PC-3 (cell line): Measurements from ENCODE around the gene ZNF407. TPM values are rescaled to one million over a fixed set of nuclear protein-coding genes. Genes with fewer than 3 reads are reported as not detected.

Source experiments
- ATAC-seq: fragments of 200-7000 bp; cut with Tn5 transposase; 2 replicates; pipeline ENCODE4 v1.9.1; 2020; ENCODE audit warnings: mild to moderate bottlenecking, moderate library complexity
- BruUV-seq: library from RNA; stranded (reverse); fragments of 400-500 nt; replicated peaks from 2 replicates; lab custom pipeline; 2021; lab: Mats Ljungman, UMichigan
- CTCF ChIA-PET: fragments of 300-600 bp; sonication (Branson Sonifier 250); formaldehyde crosslinking; loops from one replicate; lab custom pipeline; 2022; ENCODE audit warnings: antibody characterized with exemption; lab: Charles Lee
- POLR2A ChIA-PET: fragments of 300-600 bp; sonication (Branson Sonifier 250); formaldehyde crosslinking; loops from one replicate; lab custom pipeline; 2022; ENCODE audit warnings: antibody characterized with exemption; ENCODE audit not compliant: unreplicated experiment; lab: Charles Lee
- DNase-seq: peaks from one replicate; pipeline ENCODE4 v3.0.0-alpha.2; 2015
- H2AFZ ChIP-seq: fragments of 300-600 bp; sonication (generic); 2 replicates; pipeline ENCODE4 v1.6.0; 2016; ENCODE audit warnings: antibody characterized with exemption, low read length
- H3F3A ChIP-seq: fragments of 300-600 bp; sonication (generic); one replicate; pipeline ENCODE4 v1.6.0; 2017; ENCODE audit warnings: antibody characterized with exemption, low read length, control low read depth, mild to moderate bottlenecking; ENCODE audit not compliant: unreplicated experiment
- H3K27ac ChIP-seq: fragments of 300-600 bp; sonication (generic); 2 replicates; pipeline ENCODE4 v1.5.1; 2016; ENCODE audit warnings: mild to moderate bottlenecking, low read length
- H3K27me3 ChIP-seq: fragments of 300-600 bp; sonication (generic); 2 replicates; pipeline ENCODE4 v1.6.1; 2016; ENCODE audit warnings: low read length, mixed read lengths
- H3K36me3 ChIP-seq: fragments of 300-600 bp; sonication (generic); 2 replicates; pipeline ENCODE4 v1.6.1; 2016; ENCODE audit warnings: low read depth, mixed run types, low read length, mixed read lengths
- H3K4me1 ChIP-seq: fragments of 300-600 bp; sonication (generic); 2 replicates; pipeline ENCODE4 v1.5.1; 2016; ENCODE audit warnings: low read length; ENCODE audit not compliant: insufficient read depth
- H3K4me2 ChIP-seq: fragments of 300-600 bp; sonication (generic); 2 replicates; pipeline ENCODE4 v1.6.0; 2016; ENCODE audit warnings: low read length
- H3K4me3 ChIP-seq: fragments of 300-600 bp; sonication (generic); 2 replicates; pipeline ENCODE4 v1.5.1; 2016; ENCODE audit warnings: mild to moderate bottlenecking, low read length, mixed read lengths
- H3K79me2 ChIP-seq: fragments of 300-600 bp; sonication (generic); 2 replicates; pipeline ENCODE4 v1.6.1; 2017; ENCODE audit warnings: low read length, mixed read lengths
- H3K9ac ChIP-seq: fragments of 300-600 bp; sonication (generic); 2 replicates; pipeline ENCODE4 v1.6.0; 2016; ENCODE audit warnings: mild to moderate bottlenecking, low read length
- H3K9me2 ChIP-seq: fragments of 300-600 bp; sonication (generic); replicated peaks from 2 replicates; pipeline ENCODE4 v1.6.1; 2016; ENCODE audit warnings: mixed run types, low read length, mixed read lengths
- H3K9me3 ChIP-seq: fragments of 300-600 bp; sonication (generic); 2 replicates; pipeline ENCODE4 v1.6.1; 2016; ENCODE audit warnings: low read length, mixed read lengths
- H4K20me1 ChIP-seq: fragments of 300-600 bp; sonication (generic); 2 replicates; pipeline ENCODE4 v1.6.1; 2016; ENCODE audit warnings: low read length, mixed read lengths
- EZH2 ChIP-seq: fragments of 300-600 bp; sonication (generic); IDR thresholded peaks from one replicate; pipeline ENCODE4 v1.6.1; 2017; ENCODE audit warnings: antibody characterized with exemption, mild to moderate bottlenecking, low read length; ENCODE audit not compliant: unreplicated experiment
- EZH2phosphoT487 ChIP-seq: fragments of 300-600 bp; sonication (generic); IDR thresholded peaks from 2 replicates; pipeline ENCODE4 v1.6.1; 2018; ENCODE audit warnings: mild to moderate bottlenecking, antibody characterized with exemption, low read length, borderline replicate concordance
- intact Hi-C: fragments of 100-400 bp; cut with micrococcal nuclease; formaldehyde crosslinking; loops from 2 replicates; pipeline ENCODE4 v1.9.0; 2023
- total RNA-seq: library from RNA; depleted of rRNA; stranded (reverse); fragments of >200 nt; gene quantifications from 2 replicates; pipeline ENCODE4 v1.2.3, GENCODE V29; 2014
- TF ChIP-seq, protein P1 (sequence below): fragments of 300-600 bp; sonication (generic); conservative IDR thresholded peaks from 2 replicates; pipeline ENCODE4 v1.5.1; 2017; ENCODE audit warnings: antibody characterized with exemption, low read depth, mild to moderate bottlenecking, low read length

ZNF407 gene
- total RNA-seq, 1 experiment from 2014 or later = 9.3 TPM

DNA sequence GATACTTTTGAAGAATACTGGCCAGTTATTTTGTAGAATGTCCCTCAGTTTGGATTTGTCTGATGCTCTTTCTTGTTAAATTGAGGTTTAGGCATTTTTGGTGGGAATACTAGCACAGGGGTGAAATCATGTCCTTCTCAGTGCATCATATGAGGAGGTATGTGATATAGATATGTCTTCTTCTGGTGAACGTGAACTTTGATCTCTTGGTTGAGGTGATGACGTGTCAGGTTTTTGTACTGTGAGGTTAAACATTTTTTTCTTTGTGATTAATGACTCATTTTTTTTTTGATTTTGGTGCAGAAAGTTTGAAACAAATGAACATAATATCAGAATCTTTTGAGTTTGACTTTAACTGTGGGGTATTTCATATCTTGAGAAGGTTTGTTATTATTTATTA, 11.0 kb downstream of the ZNF407 start:
- ChIA-PET CTCF (no interaction called here), POLR2A (no interaction called here)
- H3K9me3 ChIP-seq = no peaks in the 10 kb centered on the region
- TF ChIP-seq EZH2 (no peak), EZH2phosphoT487 (no peak)
- TF ChIP-seq, protein P1, sequence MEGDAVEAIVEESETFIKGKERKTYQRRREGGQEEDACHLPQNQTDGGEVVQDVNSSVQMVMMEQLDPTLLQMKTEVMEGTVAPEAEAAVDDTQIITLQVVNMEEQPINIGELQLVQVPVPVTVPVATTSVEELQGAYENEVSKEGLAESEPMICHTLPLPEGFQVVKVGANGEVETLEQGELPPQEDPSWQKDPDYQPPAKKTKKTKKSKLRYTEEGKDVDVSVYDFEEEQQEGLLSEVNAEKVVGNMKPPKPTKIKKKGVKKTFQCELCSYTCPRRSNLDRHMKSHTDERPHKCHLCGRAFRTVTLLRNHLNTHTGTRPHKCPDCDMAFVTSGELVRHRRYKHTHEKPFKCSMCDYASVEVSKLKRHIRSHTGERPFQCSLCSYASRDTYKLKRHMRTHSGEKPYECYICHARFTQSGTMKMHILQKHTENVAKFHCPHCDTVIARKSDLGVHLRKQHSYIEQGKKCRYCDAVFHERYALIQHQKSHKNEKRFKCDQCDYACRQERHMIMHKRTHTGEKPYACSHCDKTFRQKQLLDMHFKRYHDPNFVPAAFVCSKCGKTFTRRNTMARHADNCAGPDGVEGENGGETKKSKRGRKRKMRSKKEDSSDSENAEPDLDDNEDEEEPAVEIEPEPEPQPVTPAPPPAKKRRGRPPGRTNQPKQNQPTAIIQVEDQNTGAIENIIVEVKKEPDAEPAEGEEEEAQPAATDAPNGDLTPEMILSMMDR = no peak
- H3K36me3 ChIP-seq = no peaks in the 10 kb centered on the region; the same call in 1 of the 2 replicates
- peaks cover 72% of the 10 kb centered on the region for H3K79me2 ChIP-seq
- H3K9me2 ChIP-seq = no peaks in the 10 kb centered on the region
- peaks cover 5% of the 10 kb centered on the region for H3K4me1 ChIP-seq
- H2AFZ ChIP-seq = no peak overlapping the region
- ATAC-seq (no peak), DNase-seq (no peak)
- intact Hi-C loops = no loop called here
- H4K20me1 ChIP-seq = 0 out of 2 replicates have a peak, but pooled peaks cover 5% of the 10 kb centered on the region
- H3K27ac ChIP-seq = no peak overlapping the region
- no peak overlapping the region for H3K4me3 ChIP-seq
- H3F3A ChIP-seq = no peaks in the 10 kb centered on the region
- H3K9ac ChIP-seq = no peak overlapping the region
- no peak overlapping the region for H3K4me2 ChIP-seq
- BruUV-seq = no TSS peak
- no peaks in the 10 kb centered on the region for H3K27me3 ChIP-seq

DNA sequence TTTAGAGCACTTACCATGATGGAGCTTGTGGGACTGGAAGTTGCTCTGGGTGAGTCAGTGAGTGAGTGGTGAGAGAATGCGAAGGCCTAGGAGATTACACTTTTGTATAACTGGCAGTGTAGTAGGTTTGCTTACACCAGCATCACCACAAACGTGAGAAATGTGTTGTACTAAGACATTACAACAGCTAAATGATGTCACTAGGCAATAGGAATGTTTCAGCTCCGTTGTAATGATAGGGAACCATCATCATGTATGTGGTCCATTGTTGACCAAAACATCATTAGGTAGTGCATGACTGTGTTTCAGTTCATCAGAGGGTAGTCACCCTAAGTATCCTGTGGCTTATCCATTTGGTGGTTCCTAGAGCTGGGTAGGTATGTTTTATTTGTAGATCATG, 11.9 kb downstream of the ZNF407 start:
- H3K79me2 ChIP-seq = peaks cover 72% of the 10 kb centered on the region
- H4K20me1 ChIP-seq = 0 out of 2 replicates have a peak, but pooled peaks cover 5% of the 10 kb centered on the region
- H3K4me3 ChIP-seq = no peak overlapping the region
- peak; percentile 30 for DNase-seq
- H3K9me3 ChIP-seq = no peaks in the 10 kb centered on the region
- no peaks in the 10 kb centered on the region for H3K9me2 ChIP-seq
- intact Hi-C loops = no loop called here
- no peaks in the 10 kb centered on the region for H3F3A ChIP-seq
- ChIA-PET CTCF (no interaction called here), POLR2A (no interaction called here)
- H3K27ac ChIP-seq = no peak overlapping the region
- no TSS peak for BruUV-seq
- no peaks in the 10 kb centered on the region for H3K27me3 ChIP-seq
- TF ChIP-seq EZH2phosphoT487 (no peak), EZH2 (no peak)
- TF ChIP-seq, protein P1 = no peak
- H3K9ac ChIP-seq = no peak overlapping the region
- peaks cover 9% of the 10 kb centered on the region for H3K4me1 ChIP-seq
- no peaks in the 10 kb centered on the region; the same call in 1 of the 2 replicates for H3K36me3 ChIP-seq
- no peak overlapping the region for H3K4me2 ChIP-seq
- ATAC-seq = peak; percentile 33; the same call in 1 of the 2 replicates
- no peak overlapping the region for H2AFZ ChIP-seq

DNA sequence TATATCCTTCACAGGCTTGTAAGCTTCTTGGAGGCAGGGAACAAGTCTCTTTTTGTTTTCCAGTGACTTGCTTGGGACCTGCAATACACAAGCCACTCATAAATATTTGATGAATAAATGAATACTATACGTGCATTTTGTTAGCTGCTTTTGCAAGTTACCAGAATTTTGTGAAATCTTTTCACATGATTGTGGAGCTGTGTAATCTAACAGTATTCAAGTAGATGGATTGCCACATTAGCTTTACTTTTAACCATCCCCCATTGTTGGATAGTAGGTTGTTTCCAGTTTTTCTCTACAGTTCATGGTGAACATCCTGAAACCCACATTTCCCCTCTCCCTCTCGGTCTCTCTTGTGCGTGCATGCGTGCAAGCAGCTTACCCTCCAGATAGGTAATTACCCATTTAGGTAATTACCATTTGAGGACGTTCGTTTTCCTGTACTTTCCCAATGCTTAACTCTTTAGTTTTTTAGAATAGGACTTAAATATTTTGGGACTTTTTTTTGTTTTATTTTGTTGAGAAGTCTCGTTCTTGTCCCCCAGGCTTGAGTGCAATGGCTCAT, 12.5 kb downstream of the ZNF407 start:
- Histone ChIP-seq H3K9me3 (no peaks in the 10 kb centered on the region), H3K9ac (no peak overlapping the region), H3K79me2 (peaks cover 71% of the 10 kb centered on the region), H3K27ac (no peak overlapping the region), H3K9me2 (no peaks in the 10 kb centered on the region), H3K27me3 (no peaks in the 10 kb centered on the region), H3K36me3 (no peaks in the 10 kb centered on the region; the same call in 1 of the 2 replicates), H2AFZ (no peak overlapping the region), H4K20me1 (0 out of 2 replicates have a peak, but pooled peaks cover 5% of the 10 kb centered on the region), H3F3A (no peaks in the 10 kb centered on the region), H3K4me3 (no peak overlapping the region), H3K4me1 (peaks cover 9% of the 10 kb centered on the region), H3K4me2 (no peak overlapping the region)
- intact Hi-C loops = no loop called here
- CTCF ChIA-PET = no interaction called here
- TF ChIP-seq EZH2 (no peak), EZH2phosphoT487 (no peak)
- TF ChIP-seq, protein P1 = no peak
- DNase-seq = no peak
- POLR2A ChIA-PET = no interaction called here
- ATAC-seq = no peak
- no TSS peak for BruUV-seq
